Measurements from ENCODE around the gene VSIR.

DNA sequence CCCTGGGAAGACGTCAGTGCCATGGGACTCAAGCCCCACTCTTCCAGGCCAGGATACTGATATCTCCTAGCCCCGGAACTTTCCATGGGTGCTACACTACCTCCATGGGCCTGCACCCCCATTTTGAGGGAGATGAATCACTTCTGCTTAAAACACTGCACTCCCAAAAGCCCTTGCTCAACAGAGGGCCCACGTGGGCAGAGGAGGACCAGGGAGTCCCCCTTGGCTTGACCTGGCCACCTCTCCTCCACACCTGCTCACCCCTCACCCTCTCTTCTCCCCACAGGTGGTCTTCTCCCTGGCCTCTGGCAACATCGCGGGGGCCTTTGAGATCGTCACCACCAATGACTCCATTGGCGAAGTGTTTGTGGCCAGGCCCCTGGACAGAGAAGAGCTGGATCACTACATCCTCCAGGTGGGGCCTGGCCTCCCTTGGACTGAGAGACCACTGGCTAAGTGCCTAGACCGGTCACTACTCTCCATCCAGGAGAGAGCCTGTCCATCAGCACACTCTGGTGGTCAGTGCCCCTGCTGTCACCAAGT is 33.9 kb downstream of the VSIR start:
- TF ChIP-seq, protein P1, sequence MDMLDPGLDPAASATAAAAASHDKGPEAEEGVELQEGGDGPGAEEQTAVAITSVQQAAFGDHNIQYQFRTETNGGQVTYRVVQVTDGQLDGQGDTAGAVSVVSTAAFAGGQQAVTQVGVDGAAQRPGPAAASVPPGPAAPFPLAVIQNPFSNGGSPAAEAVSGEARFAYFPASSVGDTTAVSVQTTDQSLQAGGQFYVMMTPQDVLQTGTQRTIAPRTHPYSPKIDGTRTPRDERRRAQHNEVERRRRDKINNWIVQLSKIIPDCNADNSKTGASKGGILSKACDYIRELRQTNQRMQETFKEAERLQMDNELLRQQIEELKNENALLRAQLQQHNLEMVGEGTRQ (IDR thresholded peaks at IDR 0.05; ENCODE audit: borderline replicate concordance, low read depth, low read length): no peak
- TF ChIP-seq, protein P2, sequence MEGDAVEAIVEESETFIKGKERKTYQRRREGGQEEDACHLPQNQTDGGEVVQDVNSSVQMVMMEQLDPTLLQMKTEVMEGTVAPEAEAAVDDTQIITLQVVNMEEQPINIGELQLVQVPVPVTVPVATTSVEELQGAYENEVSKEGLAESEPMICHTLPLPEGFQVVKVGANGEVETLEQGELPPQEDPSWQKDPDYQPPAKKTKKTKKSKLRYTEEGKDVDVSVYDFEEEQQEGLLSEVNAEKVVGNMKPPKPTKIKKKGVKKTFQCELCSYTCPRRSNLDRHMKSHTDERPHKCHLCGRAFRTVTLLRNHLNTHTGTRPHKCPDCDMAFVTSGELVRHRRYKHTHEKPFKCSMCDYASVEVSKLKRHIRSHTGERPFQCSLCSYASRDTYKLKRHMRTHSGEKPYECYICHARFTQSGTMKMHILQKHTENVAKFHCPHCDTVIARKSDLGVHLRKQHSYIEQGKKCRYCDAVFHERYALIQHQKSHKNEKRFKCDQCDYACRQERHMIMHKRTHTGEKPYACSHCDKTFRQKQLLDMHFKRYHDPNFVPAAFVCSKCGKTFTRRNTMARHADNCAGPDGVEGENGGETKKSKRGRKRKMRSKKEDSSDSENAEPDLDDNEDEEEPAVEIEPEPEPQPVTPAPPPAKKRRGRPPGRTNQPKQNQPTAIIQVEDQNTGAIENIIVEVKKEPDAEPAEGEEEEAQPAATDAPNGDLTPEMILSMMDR (IDR thresholded peaks at IDR 0.05): no peak
- TF ChIP-seq JUND (IDR thresholded peaks at IDR 0.05) (no peak), MEF2A (IDR thresholded peaks at IDR 0.05; ENCODE audit: borderline replicate concordance, low read depth) (no peak), EP300 (IDR thresholded peaks at IDR 0.05; ENCODE audit: borderline replicate concordance in 1 of 2, low read depth in 1 of 2, low read length in 1 of 2) (no peak), YY1 (IDR thresholded peaks at IDR 0.05; ENCODE audit: low read depth) (no peak), RCOR1 (IDR thresholded peaks at IDR 0.05; ENCODE audit: low read length) (no peak), CHD2 (IDR thresholded peaks at IDR 0.05; ENCODE audit: low read length, partially characterized antibody) (no peak), GABPA (IDR thresholded peaks at IDR 0.05; ENCODE audit: low read depth) (no peak), ELF1 (IDR thresholded peaks at IDR 0.05) (no peak), EZH2phosphoT487 (IDR thresholded peaks at IDR 0.05; ENCODE audit: borderline replicate concordance, low read depth) (no peak), TCF12 (IDR thresholded peaks at IDR 0.05) (no peak)
- TF ChIP-seq, protein P3, sequence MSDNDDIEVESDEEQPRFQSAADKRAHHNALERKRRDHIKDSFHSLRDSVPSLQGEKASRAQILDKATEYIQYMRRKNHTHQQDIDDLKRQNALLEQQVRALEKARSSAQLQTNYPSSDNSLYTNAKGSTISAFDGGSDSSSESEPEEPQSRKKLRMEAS (IDR thresholded peaks at IDR 0.05; ENCODE audit: low read depth): no peak
